ENCODE data around the gene GRM1. TPM values are rescaled to one million over a fixed set of nuclear protein-coding genes. Genes with fewer than 3 reads are reported as not detected.

Gene GRM1
- total RNA-seq, 4 donors from 2014 or later, result 0.13 TPM; not detected in 3

DNA sequence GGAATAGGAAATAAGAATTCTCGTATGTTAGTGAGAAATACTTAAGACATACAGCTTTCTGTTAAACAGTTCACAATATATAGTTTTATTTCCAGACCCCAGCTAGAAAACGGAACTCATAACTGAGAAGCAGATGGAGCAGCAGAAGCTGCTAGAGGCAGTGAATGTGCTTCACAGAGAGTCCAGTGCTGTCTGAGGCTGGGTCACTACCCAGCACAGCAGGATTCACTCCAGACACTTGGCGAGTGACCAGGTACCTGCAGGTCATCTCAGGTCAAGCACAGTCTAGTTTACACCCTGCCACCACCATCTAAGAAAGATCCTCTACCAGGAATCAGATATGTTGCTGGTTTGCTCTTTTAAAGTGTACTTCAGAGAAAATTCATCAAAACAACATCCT, 271.7 kb downstream of the GRM1 start:
- Histone ChIP-seq H3K4me1 (no peaks in the 10 kb centered on the region), H3K27me3 (no peaks in the 10 kb centered on the region), H3K27ac (no peak overlapping the region), H3K36me3 (no peaks in the 10 kb centered on the region), H3K9me3 (no peaks in the 10 kb centered on the region), H3K4me3 (no peak overlapping the region)
- no peak for ATAC-seq
- TF ChIP-seq POLR2AphosphoS5 (IDR thresholded peaks at IDR 0.05), result no peak
- TF ChIP-seq CTCF (IDR thresholded peaks at IDR 0.05), result no peak
- TF ChIP-seq POLR2A (IDR thresholded peaks at IDR 0.05), result no peak
- TF ChIP-seq EP300 (IDR thresholded peaks at IDR 0.05), result no peak
- 43 to 74% methylated on average over 2 to 3 of the region's 3 CpGs for WGBS, 2 donors (ENCODE audit: low coverage in 1 of 2)

- WGBS, 2 donors (ENCODE audit: low coverage in 1 of 2), result 54 to 59% methylated on average over 3 of the region's 3 CpGs
- Histone ChIP-seq H3K27me3 (no peaks in the 10 kb centered on the region), H3K9me3 (no peaks in the 10 kb centered on the region), H3K36me3 (no peaks in the 10 kb centered on the region), H3K4me3 (no peak overlapping the region), H3K4me1 (no peaks in the 10 kb centered on the region), H3K27ac (no peak overlapping the region)
- TF ChIP-seq POLR2A (IDR thresholded peaks at IDR 0.05) (no peak), CTCF (IDR thresholded peaks at IDR 0.05) (no peak), EP300 (IDR thresholded peaks at IDR 0.05) (no peak), POLR2AphosphoS5 (IDR thresholded peaks at IDR 0.05) (no peak)
- no peak for ATAC-seq
Observed at GRCh38 chr6:146301764-146302163, 272.9 kb downstream of the GRM1 start.

DNA sequence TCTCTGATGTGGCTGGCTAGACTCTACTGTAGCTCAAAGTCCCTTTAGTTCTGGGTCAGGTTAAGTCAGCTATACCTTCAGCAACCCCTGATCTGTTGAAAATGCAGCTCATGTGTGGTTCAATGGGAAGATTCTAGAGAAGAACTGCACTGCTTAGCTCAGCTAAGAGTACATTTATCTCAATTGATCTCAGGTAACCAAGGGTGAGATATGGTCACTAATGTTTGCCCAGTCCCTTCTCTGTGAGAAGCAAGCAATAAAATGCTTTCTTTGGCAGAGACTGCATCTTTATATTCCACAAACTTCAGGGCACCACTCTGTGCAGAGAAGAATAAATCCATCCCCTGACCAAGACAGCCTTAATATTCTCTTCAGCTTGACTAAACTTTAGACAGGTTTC, 274.1 kb downstream of the GRM1 start:
- ATAC-seq, result no peak

GRCh38 chr6:146304181-146304580, 275.3 kb downstream of the GRM1 start:
- no peaks in the 10 kb centered on the region for H3K9me3 ChIP-seq
- no peak for ATAC-seq
- 80 to 82% methylated on average over 3 of the region's 3 CpGs for WGBS, 2 donors (ENCODE audit: low coverage in 1 of 2)

More for the DNA sequence above, 274.1 kb downstream of the GRM1 start:
- H3K27me3 ChIP-seq, result no peaks in the 10 kb centered on the region
- H3K9me3 ChIP-seq, result no peaks in the 10 kb centered on the region
- H3K27ac ChIP-seq, result no peak overlapping the region
- TF ChIP-seq POLR2AphosphoS5 (IDR thresholded peaks at IDR 0.05) (no peak), EP300 (IDR thresholded peaks at IDR 0.05) (no peak), POLR2A (IDR thresholded peaks at IDR 0.05) (no peak), CTCF (IDR thresholded peaks at IDR 0.05) (no peak)
- no peak overlapping the region for H3K4me3 ChIP-seq
- H3K4me1 ChIP-seq, result no peaks in the 10 kb centered on the region
- H3K36me3 ChIP-seq, result no peaks in the 10 kb centered on the region

More at GRCh38 chr6:146304181-146304580, 275.3 kb downstream of the GRM1 start:
- no peak overlapping the region for H3K27ac ChIP-seq
- no peak for TF ChIP-seq EP300 (IDR thresholded peaks at IDR 0.05)
- TF ChIP-seq POLR2AphosphoS5 (IDR thresholded peaks at IDR 0.05), result no peak
- TF ChIP-seq CTCF (IDR thresholded peaks at IDR 0.05), result no peak
- no peak for TF ChIP-seq POLR2A (IDR thresholded peaks at IDR 0.05)
- H3K36me3 ChIP-seq, result no peaks in the 10 kb centered on the region
- H3K27me3 ChIP-seq, result no peaks in the 10 kb centered on the region
- no peak overlapping the region for H3K4me3 ChIP-seq
- H3K4me1 ChIP-seq, result no peaks in the 10 kb centered on the region
